HCT116 (cell line): ENCODE measurements around the gene MAN2B2. TPM values are rescaled to one million over a fixed set of nuclear protein-coding genes. Genes with fewer than 3 reads are reported as not detected.

Experiments
- ATAC-seq: fragments of 200-7000 bp; cut with Tn5 transposase; 2 replicates; pipeline ENCODE4 v1.9.1; 2020; ENCODE audit warnings: mild to moderate bottlenecking, moderate library complexity
- BruUV-seq: library from RNA; stranded (reverse); fragments of 400-500 nt; replicated peaks from 2 replicates; lab custom pipeline; 2021; lab: Mats Ljungman, UMichigan
- CTCF ChIA-PET: fragments of 300-600 bp; sonication (Branson Sonifier 250); formaldehyde crosslinking; loops from one replicate; lab custom pipeline; 2021; ENCODE audit warnings: antibody characterized with exemption; lab: Charles Lee
- POLR2A ChIA-PET: fragments of 300-600, 350-600 bp; sonication (Branson Sonifier 250); formaldehyde crosslinking; loops from one replicate; lab custom pipeline; 2021; ENCODE audit warnings: antibody characterized with exemption; lab: Charles Lee
- RAD21 ChIA-PET, 2 experiments: fragments of 300-600 bp; sonication (Branson Sonifier 250); formaldehyde crosslinking; loops; one replicate each; lab custom pipeline; 2023; ENCODE audit warnings: low total read pairs in 2 of 2; ENCODE audit not compliant: uncharacterized antibody in 2 of 2, unreplicated experiment in 2 of 2, low non-redundant PET in 1 of 2; lab: Charles Lee
- DNase-seq: peaks from one replicate; pipeline ENCODE4 v3.0.0-alpha.2; 2010; ENCODE audit warnings: low read depth, low spot score
- H2AFZ ChIP-seq: fragments of 200-600 bp; shearing (Covaris generic), sonication (generic); 2 replicates; pipeline ENCODE4 v1.6.1; 2017; ENCODE audit warnings: low read depth, mixed run types, mixed read lengths, antibody characterized with exemption, low read length; ENCODE audit not compliant: poor library complexity, severe bottlenecking
- H3K27ac ChIP-seq: 2 replicates; pipeline ENCODE4 v1.5.1; 2012; ENCODE audit warnings: low read depth, low read length
- H3K27me3 ChIP-seq: fragments of 200-600 bp; sonication (generic); 2 replicates; pipeline ENCODE4 v1.6.1; 2016; ENCODE audit warnings: mixed run types, low read length, mixed read lengths; ENCODE audit not compliant: insufficient read depth
- H3K36me3 ChIP-seq, 2 experiments: fragments of 200-500 bp in 1 of 2; fragments of 200-600 bp in 1 of 2; sonication (Bioruptor generic) in 1 of 2; sonication (generic) in 1 of 2; 2 replicates each; pipeline versions ENCODE4 v1.5.1 to v1.6.1; 2014 to 2016; ENCODE audit warnings: low read length in 2 of 2, inconsistent platforms in 1 of 2, mixed read lengths in 1 of 2, mixed run types in 1 of 2; ENCODE audit not compliant: insufficient read depth in 2 of 2, control insufficient read depth in 1 of 2
- H3K4me1 ChIP-seq, 2 experiments: fragments of 200-600 bp in 1 of 2; sonication (generic) in 1 of 2; 2 replicates each; pipeline versions ENCODE4 v1.5.1 to v1.6.1; 2012 to 2017; ENCODE audit warnings: low read length in 2 of 2, inconsistent platforms in 1 of 2, mild to moderate bottlenecking in 1 of 2, mixed read lengths in 1 of 2, mixed run types in 1 of 2, moderate library complexity in 1 of 2; ENCODE audit not compliant: insufficient read depth in 2 of 2, control insufficient read depth in 1 of 2
- H3K4me2 ChIP-seq: fragments of 200-600 bp; sonication (generic); 2 replicates; pipeline ENCODE4 v1.6.1; 2017; ENCODE audit warnings: mixed run types, low read length, mixed read lengths
- H3K4me3 ChIP-seq, 2 experiments: fragments of 200-600 bp in 1 of 2; sonication (generic) in 1 of 2; replicated peaks in 1 of 2; 2 replicates each; pipeline ENCODE4 v1.5.1; 2011 to 2016; ENCODE audit warnings: low read length in 2 of 2, control low read depth in 1 of 2, low read depth in 1 of 2, mild to moderate bottlenecking in 1 of 2, mixed read lengths in 1 of 2, mixed run types in 1 of 2
- H3K79me2 ChIP-seq: fragments of 200-600 bp; sonication (generic); 2 replicates; pipeline ENCODE4 v1.6.1; 2017; ENCODE audit warnings: mild to moderate bottlenecking, mixed run types, low read length, moderate library complexity, mixed read lengths; ENCODE audit not compliant: insufficient read depth
- H3K9ac ChIP-seq: fragments of 200-600 bp; sonication (generic); 2 replicates; pipeline ENCODE4 v1.6.1; 2016; ENCODE audit warnings: low read length, mixed read lengths
- H3K9me2 ChIP-seq: fragments of 200-600 bp; sonication (generic), shearing (Covaris generic); 2 replicates; pipeline ENCODE4 v1.6.1; 2017; ENCODE audit warnings: mixed run types, mild to moderate bottlenecking, moderate library complexity; ENCODE audit not compliant: insufficient read depth
- H3K9me3 ChIP-seq, 2 experiments: fragments of 200-500 bp in 1 of 2; fragments of 200-600 bp in 1 of 2; sonication (Bioruptor generic) in 1 of 2; sonication (generic) in 1 of 2; 2 replicates each; pipeline ENCODE4 v1.6.1; 2014 to 2017; ENCODE audit warnings: low read length in 2 of 2, mixed read lengths in 2 of 2, inconsistent platforms in 1 of 2, low read depth in 1 of 2, mild to moderate bottlenecking in 1 of 2, mixed run types in 1 of 2, moderate library complexity in 1 of 2; ENCODE audit not compliant: control insufficient read depth in 1 of 2, insufficient read depth in 1 of 2
- H4K20me1 ChIP-seq: fragments of 200-600 bp; sonication (generic), shearing (Covaris generic); 2 replicates; pipeline ENCODE4 v1.6.1; 2017; ENCODE audit warnings: mixed run types, mild to moderate bottlenecking, moderate library complexity; ENCODE audit not compliant: insufficient read depth
- CBX3 ChIP-seq: IDR thresholded peaks from 2 replicates; pipeline ENCODE4 v1.6.1; 2012; ENCODE audit warnings: low read depth
- CEBPB ChIP-seq: IDR thresholded peaks from 2 replicates; pipeline ENCODE4 v1.6.1; 2012; ENCODE audit warnings: low read depth
- EGR1 ChIP-seq: IDR thresholded peaks from 2 replicates; pipeline ENCODE4 v1.6.1; 2012; ENCODE audit warnings: low read depth
- ELF1 ChIP-seq: IDR thresholded peaks from 2 replicates; pipeline ENCODE4 v1.6.1; 2012; ENCODE audit warnings: low read depth, borderline replicate concordance
- FOSL1 ChIP-seq: IDR thresholded peaks from 2 replicates; pipeline ENCODE4 v1.6.1; 2012; ENCODE audit warnings: low read depth
- JUND ChIP-seq: IDR thresholded peaks from 2 replicates; pipeline ENCODE4 v1.6.1; 2012
- POLR2AphosphoS5 ChIP-seq: IDR thresholded peaks from 2 replicates; pipeline ENCODE4 v1.6.1; 2011; ENCODE audit warnings: mild to moderate bottlenecking, low read depth, low read length, moderate library complexity
- RAD21 ChIP-seq: IDR thresholded peaks from 2 replicates; pipeline ENCODE4 v1.6.1; 2012; ENCODE audit warnings: low read depth, mild to moderate bottlenecking
- SIN3A ChIP-seq: IDR thresholded peaks from 2 replicates; pipeline ENCODE4 v1.6.1; 2012; ENCODE audit warnings: low read depth
- SP1 ChIP-seq: IDR thresholded peaks from 2 replicates; pipeline ENCODE4 v1.6.1; 2012; ENCODE audit warnings: low read depth
- SRF ChIP-seq: IDR thresholded peaks from 2 replicates; pipeline ENCODE4 v1.6.1; 2012; ENCODE audit warnings: low read depth
- TCF7L2 ChIP-seq: IDR thresholded peaks from 2 replicates; pipeline ENCODE4 v1.7.0; 2011; ENCODE audit warnings: borderline replicate concordance, inconsistent platforms; ENCODE audit not compliant: insufficient read depth, insufficient read length; ENCODE audit errors: extremely low read depth
- YY1 ChIP-seq: IDR thresholded peaks from 2 replicates; pipeline ENCODE4 v1.6.1; 2011; ENCODE audit warnings: low read length, low read depth, moderate library complexity, mild to moderate bottlenecking; ENCODE audit not compliant: insufficient replicate concordance; ENCODE audit errors: extremely low read depth
- ZFX ChIP-seq: fragments of 450-650 bp; IDR thresholded peaks from 2 replicates; pipeline ENCODE4 v1.6.1; 2017
- ZNF274 ChIP-seq: fragments of 200-500 bp; sonication (Bioruptor generic); IDR thresholded peaks from 2 replicates; pipeline ENCODE4 v1.6.1; 2014; ENCODE audit warnings: mild to moderate bottlenecking, low read depth, low read length, inconsistent platforms
- intact Hi-C: fragments of 100-400 bp; cut with micrococcal nuclease; formaldehyde crosslinking; loops from 2 replicates; pipeline ENCODE4 v1.10.0; 2022
- total RNA-seq: library from RNA; stranded (reverse); gene quantifications from one replicate; pipeline ENCODE4 v1.2.1, GENCODE V29; 2021; ENCODE audit not compliant: unreplicated experiment
- TF ChIP-seq, protein P1 (sequence below): IDR thresholded peaks from 2 replicates; pipeline ENCODE4 v1.6.1; 2011; ENCODE audit warnings: mild to moderate bottlenecking, low read length, moderate library complexity; ENCODE audit not compliant: insufficient replicate concordance; ENCODE audit errors: extremely low read depth
- TF ChIP-seq, protein P2 (sequence below), 3 experiments: fragments of 200-600 bp in 1 of 3; sonication (generic) in 1 of 3; IDR thresholded peaks in 2 of 3; conservative IDR thresholded peaks in 1 of 3; 2 replicates each; pipeline ENCODE4 v1.5.1; 2012 to 2017; ENCODE audit warnings: low read depth in 2 of 3, low read length in 2 of 3, antibody characterized with exemption in 1 of 3, borderline replicate concordance in 1 of 3, control low read depth in 1 of 3, mild to moderate bottlenecking in 1 of 3, mixed read lengths in 1 of 3, mixed run types in 1 of 3, moderate library complexity in 1 of 3; ENCODE audit not compliant: insufficient read depth in 1 of 3
- TF ChIP-seq, protein P3 (sequence below): IDR thresholded peaks from 2 replicates; pipeline ENCODE4 v1.6.1; 2012
- TF ChIP-seq, protein P4 (sequence below): IDR thresholded peaks from 2 replicates; pipeline ENCODE4 v1.6.1; 2012; ENCODE audit warnings: low read depth
- TF ChIP-seq, protein P5 (sequence below): IDR thresholded peaks from 2 replicates; pipeline ENCODE4 v1.6.1; 2012

Gene MAN2B2
- total RNA-seq, 1 experiment from 2014 or later = 18.0 TPM

DNA sequence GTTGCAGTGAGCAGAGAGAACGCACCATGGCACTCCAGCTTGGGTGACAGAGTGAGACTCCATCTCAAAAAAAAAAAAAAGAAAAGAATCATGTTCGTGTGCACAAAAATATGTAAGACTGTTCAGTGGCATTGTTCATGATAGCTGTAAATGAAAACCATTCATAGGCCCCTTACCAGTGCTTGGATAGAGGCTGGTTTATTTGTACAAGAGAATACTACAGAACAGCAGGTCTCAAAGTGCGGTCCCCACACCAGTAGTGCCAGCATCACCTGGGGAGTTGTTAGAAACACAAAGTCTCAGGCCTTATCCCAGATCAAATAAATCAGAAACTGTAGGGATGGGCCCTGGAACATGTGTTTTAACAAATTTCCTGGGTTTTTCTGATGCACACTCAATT lies 52.8 kb downstream of the MAN2B2 start:
- ATAC-seq (no peak), DNase-seq (no peak)
- no peak overlapping the region for H3K4me2 ChIP-seq
- H3K27ac ChIP-seq = no peak overlapping the region
- no TSS peak for BruUV-seq
- H2AFZ ChIP-seq = no peak overlapping the region
- no peaks in the 10 kb centered on the region for H3K27me3 ChIP-seq
- H3K9me3 ChIP-seq = no peaks in the 10 kb centered on the region
- H4K20me1 ChIP-seq = no peaks in the 10 kb centered on the region
- H3K36me3 ChIP-seq = no peaks in the 10 kb centered on the region
- H3K79me2 ChIP-seq = no peaks in the 10 kb centered on the region
- no peaks in the 10 kb centered on the region; a peak in 1 of 4 replicates for H3K4me1 ChIP-seq
- no peak overlapping the region for H3K4me3 ChIP-seq
- ChIA-PET POLR2A (no interaction called here), RAD21 (no interaction called here), CTCF (no interaction called here)
- H3K9me2 ChIP-seq = no peaks in the 10 kb centered on the region
- TF ChIP-seq EGR1 (no peak), SP1 (no peak), TCF7L2 (no peak), CEBPB (no peak), JUND (no peak), RAD21 (no peak), SIN3A (no peak), FOSL1 (no peak), ELF1 (no peak), CBX3 (no peak), SRF (no peak), POLR2AphosphoS5 (no peak), ZNF274 (no peak), ZFX (no peak), YY1 (no peak)
- TF ChIP-seq, protein P1, sequence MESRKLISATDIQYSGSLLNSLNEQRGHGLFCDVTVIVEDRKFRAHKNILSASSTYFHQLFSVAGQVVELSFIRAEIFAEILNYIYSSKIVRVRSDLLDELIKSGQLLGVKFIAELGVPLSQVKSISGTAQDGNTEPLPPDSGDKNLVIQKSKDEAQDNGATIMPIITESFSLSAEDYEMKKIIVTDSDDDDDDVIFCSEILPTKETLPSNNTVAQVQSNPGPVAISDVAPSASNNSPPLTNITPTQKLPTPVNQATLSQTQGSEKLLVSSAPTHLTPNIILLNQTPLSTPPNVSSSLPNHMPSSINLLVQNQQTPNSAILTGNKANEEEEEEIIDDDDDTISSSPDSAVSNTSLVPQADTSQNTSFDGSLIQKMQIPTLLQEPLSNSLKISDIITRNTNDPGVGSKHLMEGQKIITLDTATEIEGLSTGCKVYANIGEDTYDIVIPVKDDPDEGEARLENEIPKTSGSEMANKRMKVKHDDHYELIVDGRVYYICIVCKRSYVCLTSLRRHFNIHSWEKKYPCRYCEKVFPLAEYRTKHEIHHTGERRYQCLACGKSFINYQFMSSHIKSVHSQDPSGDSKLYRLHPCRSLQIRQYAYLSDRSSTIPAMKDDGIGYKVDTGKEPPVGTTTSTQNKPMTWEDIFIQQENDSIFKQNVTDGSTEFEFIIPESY = no peak
- TF ChIP-seq, protein P2, sequence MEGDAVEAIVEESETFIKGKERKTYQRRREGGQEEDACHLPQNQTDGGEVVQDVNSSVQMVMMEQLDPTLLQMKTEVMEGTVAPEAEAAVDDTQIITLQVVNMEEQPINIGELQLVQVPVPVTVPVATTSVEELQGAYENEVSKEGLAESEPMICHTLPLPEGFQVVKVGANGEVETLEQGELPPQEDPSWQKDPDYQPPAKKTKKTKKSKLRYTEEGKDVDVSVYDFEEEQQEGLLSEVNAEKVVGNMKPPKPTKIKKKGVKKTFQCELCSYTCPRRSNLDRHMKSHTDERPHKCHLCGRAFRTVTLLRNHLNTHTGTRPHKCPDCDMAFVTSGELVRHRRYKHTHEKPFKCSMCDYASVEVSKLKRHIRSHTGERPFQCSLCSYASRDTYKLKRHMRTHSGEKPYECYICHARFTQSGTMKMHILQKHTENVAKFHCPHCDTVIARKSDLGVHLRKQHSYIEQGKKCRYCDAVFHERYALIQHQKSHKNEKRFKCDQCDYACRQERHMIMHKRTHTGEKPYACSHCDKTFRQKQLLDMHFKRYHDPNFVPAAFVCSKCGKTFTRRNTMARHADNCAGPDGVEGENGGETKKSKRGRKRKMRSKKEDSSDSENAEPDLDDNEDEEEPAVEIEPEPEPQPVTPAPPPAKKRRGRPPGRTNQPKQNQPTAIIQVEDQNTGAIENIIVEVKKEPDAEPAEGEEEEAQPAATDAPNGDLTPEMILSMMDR (IDR thresholded peaks at IDR 0.05 in 2 of 3, conservative IDR thresholded peaks at IDR 0.05 in 1 of 3; ENCODE audit: borderline replicate concordance in 1 of 3, insufficient read depth in 1 of 3, low read depth in 2 of 3, low read length in 2 of 3) = no peak
- TF ChIP-seq, protein P3, sequence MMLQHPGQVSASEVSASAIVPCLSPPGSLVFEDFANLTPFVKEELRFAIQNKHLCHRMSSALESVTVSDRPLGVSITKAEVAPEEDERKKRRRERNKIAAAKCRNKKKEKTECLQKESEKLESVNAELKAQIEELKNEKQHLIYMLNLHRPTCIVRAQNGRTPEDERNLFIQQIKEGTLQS = no peak
- TF ChIP-seq, protein P4, sequence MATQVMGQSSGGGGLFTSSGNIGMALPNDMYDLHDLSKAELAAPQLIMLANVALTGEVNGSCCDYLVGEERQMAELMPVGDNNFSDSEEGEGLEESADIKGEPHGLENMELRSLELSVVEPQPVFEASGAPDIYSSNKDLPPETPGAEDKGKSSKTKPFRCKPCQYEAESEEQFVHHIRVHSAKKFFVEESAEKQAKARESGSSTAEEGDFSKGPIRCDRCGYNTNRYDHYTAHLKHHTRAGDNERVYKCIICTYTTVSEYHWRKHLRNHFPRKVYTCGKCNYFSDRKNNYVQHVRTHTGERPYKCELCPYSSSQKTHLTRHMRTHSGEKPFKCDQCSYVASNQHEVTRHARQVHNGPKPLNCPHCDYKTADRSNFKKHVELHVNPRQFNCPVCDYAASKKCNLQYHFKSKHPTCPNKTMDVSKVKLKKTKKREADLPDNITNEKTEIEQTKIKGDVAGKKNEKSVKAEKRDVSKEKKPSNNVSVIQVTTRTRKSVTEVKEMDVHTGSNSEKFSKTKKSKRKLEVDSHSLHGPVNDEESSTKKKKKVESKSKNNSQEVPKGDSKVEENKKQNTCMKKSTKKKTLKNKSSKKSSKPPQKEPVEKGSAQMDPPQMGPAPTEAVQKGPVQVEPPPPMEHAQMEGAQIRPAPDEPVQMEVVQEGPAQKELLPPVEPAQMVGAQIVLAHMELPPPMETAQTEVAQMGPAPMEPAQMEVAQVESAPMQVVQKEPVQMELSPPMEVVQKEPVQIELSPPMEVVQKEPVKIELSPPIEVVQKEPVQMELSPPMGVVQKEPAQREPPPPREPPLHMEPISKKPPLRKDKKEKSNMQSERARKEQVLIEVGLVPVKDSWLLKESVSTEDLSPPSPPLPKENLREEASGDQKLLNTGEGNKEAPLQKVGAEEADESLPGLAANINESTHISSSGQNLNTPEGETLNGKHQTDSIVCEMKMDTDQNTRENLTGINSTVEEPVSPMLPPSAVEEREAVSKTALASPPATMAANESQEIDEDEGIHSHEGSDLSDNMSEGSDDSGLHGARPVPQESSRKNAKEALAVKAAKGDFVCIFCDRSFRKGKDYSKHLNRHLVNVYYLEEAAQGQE = no peak
- TF ChIP-seq, protein P5, sequence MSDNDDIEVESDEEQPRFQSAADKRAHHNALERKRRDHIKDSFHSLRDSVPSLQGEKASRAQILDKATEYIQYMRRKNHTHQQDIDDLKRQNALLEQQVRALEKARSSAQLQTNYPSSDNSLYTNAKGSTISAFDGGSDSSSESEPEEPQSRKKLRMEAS = no peak
- no peak overlapping the region for H3K9ac ChIP-seq
- intact Hi-C loops = no loop called here
